ENCODE data around the gene TMEM109. TPM values are rescaled to one million over a fixed set of nuclear protein-coding genes. Genes with fewer than 3 reads are reported as not detected.

Gene TMEM109
- polyA plus RNA-seq, 1 donor from 2014 or later: 1.8 TPM

DNA sequence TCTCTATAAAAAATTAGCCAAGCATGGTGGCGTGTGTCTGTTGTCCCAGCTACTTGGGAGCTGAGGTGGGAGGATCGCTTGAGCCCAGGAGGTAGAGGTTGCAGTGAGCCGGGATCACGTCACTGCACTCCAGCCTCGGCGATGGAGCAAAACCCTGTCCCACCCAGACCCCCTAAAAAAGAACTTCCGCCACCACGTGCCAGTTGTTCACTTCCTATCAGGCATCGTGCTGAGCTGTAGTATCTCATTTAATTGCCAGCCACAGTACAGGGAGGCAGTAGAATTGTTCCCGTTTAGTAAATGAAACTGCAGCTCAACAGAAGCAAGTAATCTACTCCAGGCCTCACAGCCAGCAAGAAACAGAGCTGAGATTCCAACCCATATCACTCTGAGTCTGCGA, 7.3 kb downstream of the TMEM109 start:
- H3K27ac ChIP-seq (ENCODE audit: low read length): no peak overlapping the region
- peaks cover 51% of the 10 kb centered on the region for H3K79me2 ChIP-seq (replicated peaks; ENCODE audit: insufficient read depth, low read length)
- no peaks in the 10 kb centered on the region for H3K9me3 ChIP-seq (ENCODE audit: low read length)
- H3K36me3 ChIP-seq (ENCODE audit: insufficient read depth, low read length): no peaks in the 10 kb centered on the region
- no peak overlapping the region for H3K9ac ChIP-seq (ENCODE audit: low read length)
- no peak overlapping the region for H3K4me2 ChIP-seq (ENCODE audit: low read length)
- TF ChIP-seq TAF1 (IDR thresholded peaks at IDR 0.05; ENCODE audit: low read depth): no peak
- TF ChIP-seq POLR2AphosphoS5 (IDR thresholded peaks at IDR 0.05): no peak
- TF ChIP-seq, protein P1, sequence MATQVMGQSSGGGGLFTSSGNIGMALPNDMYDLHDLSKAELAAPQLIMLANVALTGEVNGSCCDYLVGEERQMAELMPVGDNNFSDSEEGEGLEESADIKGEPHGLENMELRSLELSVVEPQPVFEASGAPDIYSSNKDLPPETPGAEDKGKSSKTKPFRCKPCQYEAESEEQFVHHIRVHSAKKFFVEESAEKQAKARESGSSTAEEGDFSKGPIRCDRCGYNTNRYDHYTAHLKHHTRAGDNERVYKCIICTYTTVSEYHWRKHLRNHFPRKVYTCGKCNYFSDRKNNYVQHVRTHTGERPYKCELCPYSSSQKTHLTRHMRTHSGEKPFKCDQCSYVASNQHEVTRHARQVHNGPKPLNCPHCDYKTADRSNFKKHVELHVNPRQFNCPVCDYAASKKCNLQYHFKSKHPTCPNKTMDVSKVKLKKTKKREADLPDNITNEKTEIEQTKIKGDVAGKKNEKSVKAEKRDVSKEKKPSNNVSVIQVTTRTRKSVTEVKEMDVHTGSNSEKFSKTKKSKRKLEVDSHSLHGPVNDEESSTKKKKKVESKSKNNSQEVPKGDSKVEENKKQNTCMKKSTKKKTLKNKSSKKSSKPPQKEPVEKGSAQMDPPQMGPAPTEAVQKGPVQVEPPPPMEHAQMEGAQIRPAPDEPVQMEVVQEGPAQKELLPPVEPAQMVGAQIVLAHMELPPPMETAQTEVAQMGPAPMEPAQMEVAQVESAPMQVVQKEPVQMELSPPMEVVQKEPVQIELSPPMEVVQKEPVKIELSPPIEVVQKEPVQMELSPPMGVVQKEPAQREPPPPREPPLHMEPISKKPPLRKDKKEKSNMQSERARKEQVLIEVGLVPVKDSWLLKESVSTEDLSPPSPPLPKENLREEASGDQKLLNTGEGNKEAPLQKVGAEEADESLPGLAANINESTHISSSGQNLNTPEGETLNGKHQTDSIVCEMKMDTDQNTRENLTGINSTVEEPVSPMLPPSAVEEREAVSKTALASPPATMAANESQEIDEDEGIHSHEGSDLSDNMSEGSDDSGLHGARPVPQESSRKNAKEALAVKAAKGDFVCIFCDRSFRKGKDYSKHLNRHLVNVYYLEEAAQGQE (IDR thresholded peaks at IDR 0.05; ENCODE audit: borderline replicate concordance): no peak
- TF ChIP-seq RAD21 (conservative IDR thresholded peaks at IDR 0.05): no peak
- no peak for TF ChIP-seq EP300 (conservative IDR thresholded peaks at IDR 0.05; ENCODE audit: poor library complexity, severe bottlenecking)
- no peaks in the 10 kb centered on the region for H4K20me1 ChIP-seq (ENCODE audit: insufficient read depth)
- H3K27me3 ChIP-seq (ENCODE audit: insufficient read depth, low read depth, low read length): no peaks in the 10 kb centered on the region
- H3K4me3 ChIP-seq (ENCODE audit: low read length): no peak overlapping the region
- no peaks in the 10 kb centered on the region for H3F3A ChIP-seq (ENCODE audit: insufficient read depth, low read length, poor library complexity, severe bottlenecking)
- H2AFZ ChIP-seq (ENCODE audit: low read depth, low read length): no peak overlapping the region
- H3K9me2 ChIP-seq (ENCODE audit: insufficient read depth, low read length): no peaks in the 10 kb centered on the region

DNA sequence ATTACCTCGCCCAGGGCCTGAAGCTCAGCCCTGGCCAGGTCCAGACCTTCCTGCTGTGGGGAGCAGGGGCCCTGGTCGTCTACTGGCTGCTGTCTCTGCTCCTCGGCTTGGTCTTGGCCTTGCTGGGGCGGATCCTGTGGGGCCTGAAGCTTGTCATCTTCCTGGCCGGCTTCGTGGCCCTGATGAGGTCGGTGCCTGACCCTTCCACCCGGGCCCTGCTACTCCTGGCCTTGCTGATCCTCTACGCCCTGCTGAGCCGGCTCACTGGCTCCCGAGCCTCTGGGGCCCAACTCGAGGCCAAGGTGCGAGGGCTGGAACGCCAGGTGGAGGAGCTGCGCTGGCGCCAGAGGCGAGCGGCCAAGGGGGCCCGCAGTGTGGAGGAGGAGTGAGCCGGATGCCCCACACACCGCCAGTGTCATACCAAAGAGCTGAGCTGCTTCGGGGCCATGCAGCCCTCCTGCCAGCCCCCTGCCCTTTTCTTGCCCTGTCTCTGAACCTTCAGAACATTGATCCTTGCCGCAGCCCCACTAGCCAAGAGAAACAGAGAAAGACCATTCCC, 7.9 kb downstream of the TMEM109 start:
- Histone ChIP-seq H3K27ac (ENCODE audit: low read length) (no peak overlapping the region), H3K9me2 (ENCODE audit: insufficient read depth, low read length) (no peaks in the 10 kb centered on the region), H3K4me2 (ENCODE audit: low read length) (no peak overlapping the region), H3K9me3 (ENCODE audit: low read length) (no peaks in the 10 kb centered on the region), H4K20me1 (ENCODE audit: insufficient read depth) (peaks cover under 1% of the 10 kb centered on the region), H3K4me3 (ENCODE audit: low read length) (no peak overlapping the region), H3F3A (ENCODE audit: insufficient read depth, low read length, poor library complexity, severe bottlenecking) (no peaks in the 10 kb centered on the region), H2AFZ (ENCODE audit: low read depth, low read length) (no peak overlapping the region), H3K79me2 (replicated peaks; ENCODE audit: insufficient read depth, low read length) (peaks cover 51% of the 10 kb centered on the region), H3K36me3 (ENCODE audit: insufficient read depth, low read length) (no peaks in the 10 kb centered on the region), H3K27me3 (ENCODE audit: insufficient read depth, low read depth, low read length) (no peaks in the 10 kb centered on the region), H3K9ac (ENCODE audit: low read length) (no peak overlapping the region)
- no peak for TF ChIP-seq EZH2 (IDR thresholded peaks at IDR 0.05; ENCODE audit: borderline replicate concordance, insufficient read depth, low read length, poor library complexity, severe bottlenecking)
- no peak for TF ChIP-seq MXI1 (conservative IDR thresholded peaks at IDR 0.05; ENCODE audit: poor library complexity, severe bottlenecking)
- TF ChIP-seq CTCF (IDR thresholded peaks at IDR 0.05; ENCODE audit: poor library complexity, severe bottlenecking): no peak
- no peak for TF ChIP-seq TAF1 (IDR thresholded peaks at IDR 0.05; ENCODE audit: low read depth)
- no peak for TF ChIP-seq RAD21 (conservative IDR thresholded peaks at IDR 0.05)
- TF ChIP-seq SMC3 (conservative IDR thresholded peaks at IDR 0.05; ENCODE audit: poor library complexity): no peak
- TF ChIP-seq, protein P1 (IDR thresholded peaks at IDR 0.05; ENCODE audit: borderline replicate concordance): no peak
- TF ChIP-seq EP300 (conservative IDR thresholded peaks at IDR 0.05; ENCODE audit: poor library complexity, severe bottlenecking): no peak
- no peak for TF ChIP-seq POLR2AphosphoS5 (IDR thresholded peaks at IDR 0.05)

All from neural cell (in vitro differentiated cells).